ENCODE results near the gene HSF4.

HSF4 gene

GRCh38 chr16:67204076-67204475 is 39.5 kb downstream of the HSF4 start:
- DNase-seq, result no peak

- no peak for DNase-seq
These were observed 41.7 kb downstream of the HSF4 start for GRCh38 chr16:67206129-67206837.

GRCh38 chr16:67206838-67207248 is 42.3 kb downstream of the HSF4 start:
- peak; percentile 82 for DNase-seq

GRCh38 chr16:67207249-67208091 is 42.9 kb downstream of the HSF4 start:
- peak; percentile 92 for DNase-seq

- DNase-seq, result no peak
These were observed 43.8 kb downstream of the HSF4 start for GRCh38 chr16:67208154-67208896.

GRCh38 chr16:67209565-67209964 is 45.0 kb downstream of the HSF4 start:
- DNase-seq, result no peak

- DNase-seq, result no peak
These were observed 45.8 kb downstream of the HSF4 start for GRCh38 chr16:67210069-67210937.

- DNase-seq, result no peak
These were observed 47.1 kb downstream of the HSF4 start for GRCh38 chr16:67211674-67212073.

- peak; percentile 94 for DNase-seq
These were observed 48.2 kb downstream of the HSF4 start for GRCh38 chr16:67212766-67213165.

GRCh38 chr16:67213197-67214019 is 48.9 kb downstream of the HSF4 start:
- DNase-seq, result no peak

GRCh38 chr16:67215706-67216105 is 51.2 kb downstream of the HSF4 start:
- no peak for DNase-seq

- no peak for DNase-seq
These were observed 52.3 kb downstream of the HSF4 start for GRCh38 chr16:67216612-67217490.
